HepG2 (cell line): ENCODE results near the gene NUAK2. TPM values are rescaled to one million over a fixed set of nuclear protein-coding genes. Genes with fewer than 3 reads are reported as not detected.

Source experiments
- BORCS8-MEF2B ChIP-seq: sonication (generic); formaldehyde crosslinking; IDR thresholded peaks from 2 replicates; pipeline ENCODE4 v1.8.0; 2022; ENCODE audit warnings: mild to moderate bottlenecking, missing genetic modification reagents
- CBX2 ChIP-seq, 2 experiments: fragments of 200-600 bp in 1 of 2; sonication (generic); formaldehyde crosslinking in 1 of 2; IDR thresholded peaks; 2 replicates each; pipeline versions ENCODE4 v1.7.0 to v1.8.1; 2018 to 2022; ENCODE audit warnings: low read depth in 2 of 2, low read length in 1 of 2, mild to moderate bottlenecking in 1 of 2, missing genetic modification reagents in 1 of 2
- FOXM1 ChIP-seq: sonication (generic); formaldehyde crosslinking; IDR thresholded peaks from 2 replicates; pipeline ENCODE4 v1.5.0; 2020; ENCODE audit warnings: missing genetic modification reagents
- HIVEP1 ChIP-seq: sonication (generic); formaldehyde crosslinking; IDR thresholded peaks from 2 replicates; pipeline ENCODE4 v1.4.0; 2020; ENCODE audit warnings: mild to moderate bottlenecking, missing genetic modification reagents
- HNF1A ChIP-seq, 2 experiments: sonication (generic) in 1 of 2; formaldehyde crosslinking in 1 of 2; IDR thresholded peaks; 2 replicates each; pipeline versions ENCODE4 v1.4.0 to v1.6.1; 2016 to 2020; ENCODE audit warnings: borderline replicate concordance in 1 of 2, low read depth in 1 of 2, mild to moderate bottlenecking in 1 of 2, missing genetic modification reagents in 1 of 2
- IRF2 ChIP-seq: IDR thresholded peaks from 2 replicates; pipeline ENCODE4 v1.6.1; 2018; ENCODE audit warnings: missing genetic modification reagents, missing compliant biosample characterization
- ISL2 ChIP-seq: sonication (generic); formaldehyde crosslinking; IDR thresholded peaks from 2 replicates; pipeline ENCODE4 v1.5.0; 2020; ENCODE audit warnings: missing genetic modification reagents
- KAT8 ChIP-seq: IDR thresholded peaks from 2 replicates; pipeline ENCODE4 v1.6.1; 2016; ENCODE audit warnings: missing genetic modification reagents, missing compliant biosample characterization
- MXD1 ChIP-seq: sonication (generic); formaldehyde crosslinking; IDR thresholded peaks from 2 replicates; pipeline ENCODE4 v1.4.0; 2020; ENCODE audit warnings: mild to moderate bottlenecking, missing genetic modification reagents
- NFIC ChIP-seq: IDR thresholded peaks from 2 replicates; pipeline ENCODE4 v1.6.1; 2012; ENCODE audit warnings: mild to moderate bottlenecking, low read length, inconsistent platforms
- NR1H2 ChIP-seq: sonication (generic); formaldehyde crosslinking; IDR thresholded peaks from 2 replicates; pipeline ENCODE4 v1.8.1; 2022; ENCODE audit warnings: low read depth, missing genetic modification reagents, borderline replicate concordance
- RNF219 ChIP-seq: sonication (generic); formaldehyde crosslinking; IDR thresholded peaks from 2 replicates; pipeline ENCODE4 v1.5.0; 2020; ENCODE audit warnings: mild to moderate bottlenecking, missing genetic modification reagents
- TFDP2 ChIP-seq: sonication (generic); formaldehyde crosslinking; IDR thresholded peaks from 2 replicates; pipeline ENCODE4 v1.4.0; 2020; ENCODE audit warnings: missing genetic modification reagents
- ZFP36 ChIP-seq: fragments of 150-350 bp; IDR thresholded peaks from 2 replicates; pipeline ENCODE4 v1.6.1; 2018; ENCODE audit warnings: borderline replicate concordance, low read length, low read depth; ENCODE audit not compliant: partially characterized antibody
- ZNF207 ChIP-seq: fragments of 450-650 bp; IDR thresholded peaks from 2 replicates; pipeline ENCODE4 v1.6.1; 2016; ENCODE audit warnings: antibody characterized with exemption, borderline replicate concordance
- ZNF550 ChIP-seq: sonication (generic); formaldehyde crosslinking; IDR thresholded peaks from 2 replicates; pipeline ENCODE4 v1.4.0; 2020; ENCODE audit warnings: mild to moderate bottlenecking, missing genetic modification reagents, borderline replicate concordance
- ZNF674 ChIP-seq: sonication (generic); formaldehyde crosslinking; IDR thresholded peaks from 2 replicates; pipeline ENCODE4 v1.5.0; 2020; ENCODE audit warnings: low read depth, mild to moderate bottlenecking, missing genetic modification reagents
- ZNF766 ChIP-seq: sonication (generic); formaldehyde crosslinking; IDR thresholded peaks from 2 replicates; pipeline ENCODE4 v1.5.0; 2020; ENCODE audit warnings: missing genetic modification reagents, borderline replicate concordance
- polyA plus RNA-seq, 8 experiments: library from polyadenylated mRNA; depleted of rRNA in 3 of 8; stranded (reverse) in 7 of 8; unstranded in 1 of 8; fragments of >200 nt; fragmentation: Illumina TruSeq in 4 of 8; extraction: Trizol in 4 of 8; gene quantifications; 2 replicates each; pipeline versions ENCODE4 v1.2.1 to v1.2.3, GENCODE V29; 2011 to 2016; ENCODE audit warnings: low read depth in 4 of 8, missing spikeins in 1 of 8, mixed read lengths in 1 of 8; ENCODE audit not compliant: insufficient read depth in 1 of 8
- total RNA-seq, 5 experiments: library from RNA; depleted of rRNA; stranded (reverse); fragments of >200 nt; fragmentation: Illumina TruSeq; extraction: Trizol; gene quantifications; 2 replicates each; pipeline ENCODE4 v1.2.3, GENCODE V29; 2016; ENCODE audit warnings: low read depth in 1 of 5

The NUAK2 gene
- total and polyA plus RNA-seq, 2 of the 13 experiments (the other 11 are each of a cell fraction or from before 2014, with no cell fraction given), result 0.75 to 1.1 TPM

GRCh38 chr1:205294175-205294917 lies 27.2 kb downstream of the NUAK2 start (continued):
- TF ChIP-seq RNF219 (CRISPR knock-in tag), result no peak
- no peak for TF ChIP-seq NFIC
- peak; percentile 91 for TF ChIP-seq HIVEP1 (CRISPR knock-in tag)
- TF ChIP-seq MXD1 (CRISPR knock-in tag), result no peak
- TF ChIP-seq IRF2 (CRISPR knock-in tag), result peak; percentile 4; the same call in 1 of the 2 replicates
- TF ChIP-seq ZNF207, result no peak
- TF ChIP-seq ZFP36, result no peak
- TF ChIP-seq HNF1A (IDR thresholded peaks at IDR 0.05; ENCODE audit: low read depth), result no peak
- peak; percentile 39; the same call in 1 of the 2 replicates for TF ChIP-seq HNF1A (CRISPR knock-in tag; IDR thresholded peaks at IDR 0.05; ENCODE audit: borderline replicate concordance)
- peak; percentile 14; the same call in 1 of the 2 replicates for TF ChIP-seq TFDP2 (CRISPR knock-in tag)
- TF ChIP-seq ZNF766 (CRISPR knock-in tag), result no peak
- no peak for TF ChIP-seq ZNF674 (CRISPR knock-in tag)
- TF ChIP-seq BORCS8-MEF2B, result no peak; the same call in 1 of the 2 replicates
- peak; percentile 87; the same call in 1 of the 2 replicates for TF ChIP-seq NR1H2 (CRISPR knock-in tag)
- no peak for TF ChIP-seq ZNF550 (CRISPR knock-in tag)
- TF ChIP-seq FOXM1, result no peak
- TF ChIP-seq KAT8 (CRISPR knock-in tag), result peak; percentile 56; the same call in 1 of the 2 replicates
- peak; percentile 28; the same call in 1 of the 2 replicates for TF ChIP-seq ISL2 (CRISPR knock-in tag)
- TF ChIP-seq CBX2 (IDR thresholded peaks at IDR 0.05; ENCODE audit: low read depth, low read length), result no peak
- TF ChIP-seq CBX2 (CRISPR knock-in tag; IDR thresholded peaks at IDR 0.05; ENCODE audit: low read depth), result no peak
